Measurements from ENCODE around the gene NTF3.

DNA sequence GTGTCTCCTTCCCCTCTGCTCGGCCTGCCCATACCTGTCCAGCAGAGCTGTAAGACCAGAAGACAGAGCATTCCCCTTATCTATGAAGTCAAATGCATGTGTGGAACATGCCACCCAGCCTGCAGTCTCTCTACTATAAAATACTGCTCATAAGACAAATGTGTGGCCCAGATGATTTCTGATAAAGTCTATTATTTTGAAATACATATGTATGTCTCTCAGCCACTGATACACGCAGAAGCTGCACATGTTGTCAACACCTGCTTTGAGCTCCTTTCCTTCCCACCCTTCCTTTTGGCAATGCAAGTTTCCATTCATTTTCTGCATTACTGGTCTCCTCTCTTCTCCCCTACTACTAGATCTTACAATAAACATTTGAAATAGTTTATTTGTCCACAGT lies 38.8 kb downstream of the NTF3 start:
- TF ChIP-seq, protein P1, sequence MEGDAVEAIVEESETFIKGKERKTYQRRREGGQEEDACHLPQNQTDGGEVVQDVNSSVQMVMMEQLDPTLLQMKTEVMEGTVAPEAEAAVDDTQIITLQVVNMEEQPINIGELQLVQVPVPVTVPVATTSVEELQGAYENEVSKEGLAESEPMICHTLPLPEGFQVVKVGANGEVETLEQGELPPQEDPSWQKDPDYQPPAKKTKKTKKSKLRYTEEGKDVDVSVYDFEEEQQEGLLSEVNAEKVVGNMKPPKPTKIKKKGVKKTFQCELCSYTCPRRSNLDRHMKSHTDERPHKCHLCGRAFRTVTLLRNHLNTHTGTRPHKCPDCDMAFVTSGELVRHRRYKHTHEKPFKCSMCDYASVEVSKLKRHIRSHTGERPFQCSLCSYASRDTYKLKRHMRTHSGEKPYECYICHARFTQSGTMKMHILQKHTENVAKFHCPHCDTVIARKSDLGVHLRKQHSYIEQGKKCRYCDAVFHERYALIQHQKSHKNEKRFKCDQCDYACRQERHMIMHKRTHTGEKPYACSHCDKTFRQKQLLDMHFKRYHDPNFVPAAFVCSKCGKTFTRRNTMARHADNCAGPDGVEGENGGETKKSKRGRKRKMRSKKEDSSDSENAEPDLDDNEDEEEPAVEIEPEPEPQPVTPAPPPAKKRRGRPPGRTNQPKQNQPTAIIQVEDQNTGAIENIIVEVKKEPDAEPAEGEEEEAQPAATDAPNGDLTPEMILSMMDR (IDR thresholded peaks at IDR 0.05; ENCODE audit: insufficient read depth, low read depth, low read length), result no peak
- TF ChIP-seq EZH2 (IDR thresholded peaks at IDR 0.05; ENCODE audit: insufficient read depth, low read length), result no peak

Data from astrocyte (in vitro differentiated cells and primary cell).